Measurements from ENCODE around the gene RBFOX2. TPM values are rescaled to one million over a fixed set of nuclear protein-coding genes. Genes with fewer than 3 reads are reported as not detected.

The RBFOX2 gene
- total and polyA plus RNA-seq, 2 of the 13 experiments (the other 11 are each of a cell fraction or from before 2014, with no cell fraction given) = 37.3 to 40.4 TPM

DNA sequence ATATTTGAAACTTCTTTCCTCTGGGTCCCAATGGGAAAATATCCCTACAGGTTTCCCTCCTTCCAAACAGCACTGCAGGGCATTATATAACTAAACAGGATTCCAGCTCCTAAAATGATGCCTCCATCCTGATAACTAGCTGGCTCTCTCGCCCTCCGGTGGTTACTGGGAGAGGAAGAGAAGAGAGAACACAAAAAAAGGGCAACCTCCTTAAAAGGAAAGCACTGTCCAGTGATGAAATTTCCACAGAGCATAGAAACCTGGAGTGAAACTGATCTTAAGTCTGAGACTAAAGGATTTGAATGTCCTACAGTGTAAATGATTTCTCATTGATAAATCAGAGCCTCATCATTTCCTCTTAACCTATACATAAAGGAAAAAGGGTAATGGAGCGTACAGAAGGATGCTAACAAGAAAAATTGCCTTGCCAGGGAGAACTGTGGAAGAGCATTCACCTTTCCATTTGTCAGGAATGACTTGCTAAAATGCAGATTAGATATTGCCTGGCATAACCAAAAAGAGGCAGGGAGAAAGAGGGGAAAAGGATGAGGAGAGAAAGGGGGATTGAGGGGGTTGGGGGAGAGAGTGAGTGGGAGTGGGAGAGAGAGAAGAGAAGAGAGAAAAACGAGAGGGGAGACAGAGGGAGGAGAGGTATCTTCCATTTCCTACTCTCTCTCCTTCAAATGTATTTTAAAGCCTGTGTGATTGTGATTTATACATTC is 189.6 kb downstream of the RBFOX2 start:
- no peaks in the 10 kb centered on the region for H4K20me1 ChIP-seq (ENCODE audit: insufficient read depth, low read length)
- no peaks in the 10 kb centered on the region for H3K9me3 ChIP-seq (ENCODE audit: low read length)
- no peaks in the 10 kb centered on the region for H3K27me3 ChIP-seq (ENCODE audit: control insufficient read depth in 1 of 2, insufficient read depth in 2 of 2, low read length in 2 of 2)
- no peak overlapping the region for H3K9ac ChIP-seq (ENCODE audit: insufficient read depth, low read depth, low read length)
- WGBS (ENCODE audit: low lambda C conversion rate) = 50% methylated on average over 4 of the region's 4 CpGs
- TF ChIP-seq, protein P1, sequence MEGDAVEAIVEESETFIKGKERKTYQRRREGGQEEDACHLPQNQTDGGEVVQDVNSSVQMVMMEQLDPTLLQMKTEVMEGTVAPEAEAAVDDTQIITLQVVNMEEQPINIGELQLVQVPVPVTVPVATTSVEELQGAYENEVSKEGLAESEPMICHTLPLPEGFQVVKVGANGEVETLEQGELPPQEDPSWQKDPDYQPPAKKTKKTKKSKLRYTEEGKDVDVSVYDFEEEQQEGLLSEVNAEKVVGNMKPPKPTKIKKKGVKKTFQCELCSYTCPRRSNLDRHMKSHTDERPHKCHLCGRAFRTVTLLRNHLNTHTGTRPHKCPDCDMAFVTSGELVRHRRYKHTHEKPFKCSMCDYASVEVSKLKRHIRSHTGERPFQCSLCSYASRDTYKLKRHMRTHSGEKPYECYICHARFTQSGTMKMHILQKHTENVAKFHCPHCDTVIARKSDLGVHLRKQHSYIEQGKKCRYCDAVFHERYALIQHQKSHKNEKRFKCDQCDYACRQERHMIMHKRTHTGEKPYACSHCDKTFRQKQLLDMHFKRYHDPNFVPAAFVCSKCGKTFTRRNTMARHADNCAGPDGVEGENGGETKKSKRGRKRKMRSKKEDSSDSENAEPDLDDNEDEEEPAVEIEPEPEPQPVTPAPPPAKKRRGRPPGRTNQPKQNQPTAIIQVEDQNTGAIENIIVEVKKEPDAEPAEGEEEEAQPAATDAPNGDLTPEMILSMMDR (CRISPR knock-in tag; IDR thresholded peaks at IDR 0.05) = peak; percentile 71
- TF ChIP-seq SMC3 (IDR thresholded peaks at IDR 0.05; ENCODE audit: low read length) (peak; percentile 39; the same call in 1 of the 2 replicates), PRPF4 (IDR thresholded peaks at IDR 0.05; ENCODE audit: low read depth, low read length, poor library complexity, severe bottlenecking) (no peak), HNRNPK (IDR thresholded peaks at IDR 0.05; ENCODE audit: low read depth, low read length, poor library complexity, severe bottlenecking) (peak; percentile 71), TEAD3 (CRISPR knock-in tag; optimal IDR thresholded peaks at IDR 0.05; ENCODE audit: borderline replicate concordance) (peak; percentile 14), EHMT2 (IDR thresholded peaks at IDR 0.05; ENCODE audit: borderline replicate concordance, low read depth, low read length) (no peak), STAG1 (CRISPR knock-in tag; IDR thresholded peaks at IDR 0.05) (peak; percentile 75), SRF (IDR thresholded peaks at IDR 0.05; ENCODE audit: low read depth, low read length) (peak; percentile 66; the same call in 1 of the 2 replicates), PCBP2 (optimal IDR thresholded peaks at IDR 0.05; ENCODE audit: low read depth, low read length, poor library complexity, severe bottlenecking) (no peak)
- TF ChIP-seq, protein P2, sequence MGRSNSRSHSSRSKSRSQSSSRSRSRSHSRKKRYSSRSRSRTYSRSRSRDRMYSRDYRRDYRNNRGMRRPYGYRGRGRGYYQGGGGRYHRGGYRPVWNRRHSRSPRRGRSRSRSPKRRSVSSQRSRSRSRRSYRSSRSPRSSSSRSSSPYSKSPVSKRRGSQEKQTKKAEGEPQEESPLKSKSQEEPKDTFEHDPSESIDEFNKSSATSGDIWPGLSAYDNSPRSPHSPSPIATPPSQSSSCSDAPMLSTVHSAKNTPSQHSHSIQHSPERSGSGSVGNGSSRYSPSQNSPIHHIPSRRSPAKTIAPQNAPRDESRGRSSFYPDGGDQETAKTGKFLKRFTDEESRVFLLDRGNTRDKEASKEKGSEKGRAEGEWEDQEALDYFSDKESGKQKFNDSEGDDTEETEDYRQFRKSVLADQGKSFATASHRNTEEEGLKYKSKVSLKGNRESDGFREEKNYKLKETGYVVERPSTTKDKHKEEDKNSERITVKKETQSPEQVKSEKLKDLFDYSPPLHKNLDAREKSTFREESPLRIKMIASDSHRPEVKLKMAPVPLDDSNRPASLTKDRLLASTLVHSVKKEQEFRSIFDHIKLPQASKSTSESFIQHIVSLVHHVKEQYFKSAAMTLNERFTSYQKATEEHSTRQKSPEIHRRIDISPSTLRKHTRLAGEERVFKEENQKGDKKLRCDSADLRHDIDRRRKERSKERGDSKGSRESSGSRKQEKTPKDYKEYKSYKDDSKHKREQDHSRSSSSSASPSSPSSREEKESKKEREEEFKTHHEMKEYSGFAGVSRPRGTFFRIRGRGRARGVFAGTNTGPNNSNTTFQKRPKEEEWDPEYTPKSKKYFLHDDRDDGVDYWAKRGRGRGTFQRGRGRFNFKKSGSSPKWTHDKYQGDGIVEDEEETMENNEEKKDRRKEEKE (IDR thresholded peaks at IDR 0.05) = no peak
- TF ChIP-seq, protein P3, sequence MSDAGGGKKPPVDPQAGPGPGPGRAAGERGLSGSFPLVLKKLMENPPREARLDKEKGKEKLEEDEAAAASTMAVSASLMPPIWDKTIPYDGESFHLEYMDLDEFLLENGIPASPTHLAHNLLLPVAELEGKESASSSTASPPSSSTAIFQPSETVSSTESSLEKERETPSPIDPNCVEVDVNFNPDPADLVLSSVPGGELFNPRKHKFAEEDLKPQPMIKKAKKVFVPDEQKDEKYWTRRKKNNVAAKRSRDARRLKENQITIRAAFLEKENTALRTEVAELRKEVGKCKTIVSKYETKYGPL (CRISPR knock-in tag; IDR thresholded peaks at IDR 0.05) = peak; percentile 79
- no peak for FAIRE-seq
- DNase-seq (ENCODE audit: low spot score) = peak; percentile 45
- in situ Hi-C loops (cut with HindIII; ENCODE audit: extremely low pct_ligation_motif_present, low pct_unique_long_range_greater_than_20kb) (loop anchor here (10.0 kb wide), 1 partner anchor 204 kb away; no protein-coding TSS in a partner anchor), intact Hi-C loops (cut with micrococcal nuclease; ENCODE audit: unreplicated experiment) (loop anchor here (5.0 kb wide), 1 partner anchor 83 kb away; no protein-coding TSS in a partner anchor)
- H3K27ac ChIP-seq (ENCODE audit: extremely low read length, insufficient read depth, low read length) = no peak overlapping the region
- no peaks in the 10 kb centered on the region for H3K36me3 ChIP-seq (replicated peaks in 1 of 2; ENCODE audit: control insufficient read depth in 1 of 2, insufficient read depth in 2 of 2, low read length in 2 of 2)
- no peak overlapping the region for H3K4me3 ChIP-seq (replicated peaks in 1 of 3; ENCODE audit: insufficient read depth in 1 of 3, low read depth in 2 of 3, low read length in 3 of 3)
- ChIA-PET CTCF (ENCODE audit: low intra/inter-chr PET ratio, low total read pairs) (interaction anchor here (0.8 kb wide), 1 partner anchor 78 kb away, joined by 3 read pairs; no protein-coding TSS in a partner anchor), POLR2A (interaction anchor here (1.0 kb wide), 1 partner anchor 191 kb away, joined by 3 read pairs; the partner anchor contains the start of gene APOL6)
- no peak for ATAC-seq
- H3K79me2 ChIP-seq (ENCODE audit: insufficient read depth, low read length) = peaks cover 11% of the 10 kb centered on the region
- H2AFZ ChIP-seq (ENCODE audit: low read length) = no peak overlapping the region
- H3K4me2 ChIP-seq (ENCODE audit: low read depth, low read length) = no peak overlapping the region
- H3K4me1 ChIP-seq (ENCODE audit: insufficient read depth, low read length) = peaks cover 31% of the 10 kb centered on the region
- no TSS peak for BruUV-seq (replicated peaks)
